DOHH2 (cell line): Measurements from ENCODE around the gene SOAT2.

Source experiments
- H3F3A ChIP-seq: fragments of 200-600 bp; sonication (generic), shearing (Covaris generic); 2 replicates; pipeline ENCODE4 v1.6.0; 2016; ENCODE audit warnings: antibody characterized with exemption, mild to moderate bottlenecking; ENCODE audit not compliant: control insufficient read depth, insufficient read depth
- H3K27ac ChIP-seq: fragments of 200-600 bp; sonication (generic); 2 replicates; pipeline ENCODE4 v1.5.1; 2014; ENCODE audit warnings: low read depth, mild to moderate bottlenecking, low read length, moderate library complexity
- H3K27me3 ChIP-seq: fragments of 200-600 bp; sonication (generic); 2 replicates; pipeline ENCODE4 v1.6.1; 2014; ENCODE audit warnings: mild to moderate bottlenecking, low read length, mixed read lengths; ENCODE audit not compliant: control insufficient read depth
- H3K36me3 ChIP-seq: fragments of 200-600 bp; sonication (generic); 2 replicates; pipeline ENCODE4 v1.6.1; 2014; ENCODE audit warnings: mild to moderate bottlenecking, low read length, moderate library complexity, mixed read lengths; ENCODE audit not compliant: control insufficient read depth
- H3K4me1 ChIP-seq: fragments of 200-600 bp; sonication (generic); 2 replicates; pipeline ENCODE4 v1.6.1; 2014; ENCODE audit warnings: mild to moderate bottlenecking, low read length, mixed read lengths; ENCODE audit not compliant: control insufficient read depth
- H3K4me2 ChIP-seq: fragments of 200-600 bp; sonication (generic); 2 replicates; pipeline ENCODE4 v1.6.0; 2014; ENCODE audit warnings: mild to moderate bottlenecking, low read length, moderate library complexity
- H3K4me3 ChIP-seq: fragments of 200-600 bp; sonication (generic); 2 replicates; pipeline ENCODE4 v1.5.1; 2014; ENCODE audit warnings: mild to moderate bottlenecking, low read length, mixed read lengths
- H3K79me2 ChIP-seq: fragments of 200-600 bp; sonication (generic); 2 replicates; pipeline ENCODE4 v1.6.1; 2014; ENCODE audit warnings: mild to moderate bottlenecking, low read length, mixed read lengths; ENCODE audit not compliant: control insufficient read depth
- H3K9me2 ChIP-seq: fragments of 200-600 bp; sonication (generic); replicated peaks from 2 replicates; pipeline ENCODE4 v1.6.1; 2014; ENCODE audit warnings: mild to moderate bottlenecking, low read length, mixed read lengths; ENCODE audit not compliant: control insufficient read depth
- H3K9me3 ChIP-seq: fragments of 200-600 bp; sonication (generic); 2 replicates; pipeline ENCODE4 v1.6.1; 2014; ENCODE audit warnings: antibody characterized with exemption, low read length, mixed read lengths; ENCODE audit not compliant: control insufficient read depth, insufficient read depth
- H4K20me1 ChIP-seq: fragments of 200-600 bp; sonication (generic); 2 replicates; pipeline ENCODE4 v1.6.0; 2014; ENCODE audit warnings: low read depth, mild to moderate bottlenecking, antibody characterized with exemption, low read length, moderate library complexity; ENCODE audit not compliant: control insufficient read depth, insufficient read depth
- CTCF ChIP-seq: fragments of 200-600 bp; sonication (generic); IDR thresholded peaks from one replicate; pipeline ENCODE4 v1.5.1; 2014; ENCODE audit warnings: antibody characterized with exemption, mild to moderate bottlenecking, low read depth, low read length; ENCODE audit not compliant: poor library complexity, severe bottlenecking
- EZH2phosphoT487 ChIP-seq: fragments of 200-600 bp; sonication (generic); IDR thresholded peaks from 2 replicates; pipeline ENCODE4 v1.6.1; 2017; ENCODE audit warnings: borderline replicate concordance, mild to moderate bottlenecking, antibody characterized with exemption, low read length, moderate library complexity, mixed read lengths

SOAT2 gene

GRCh38 chr12:53065470-53065869 is 37.8 kb upstream of the SOAT2 start:
- H3F3A ChIP-seq, result no peaks in the 10 kb centered on the region
- no peaks in the 10 kb centered on the region for H3K9me3 ChIP-seq
- H3K27ac ChIP-seq, result no peak overlapping the region
- no peaks in the 10 kb centered on the region for H3K79me2 ChIP-seq
- H4K20me1 ChIP-seq, result no peaks in the 10 kb centered on the region
- peaks cover 26% of the 10 kb centered on the region for H3K36me3 ChIP-seq
- H3K4me1 ChIP-seq, result peaks cover 13% of the 10 kb centered on the region
- no peaks in the 10 kb centered on the region for H3K9me2 ChIP-seq
- H3K4me2 ChIP-seq, result peak overlapping the region; percentile 84
- TF ChIP-seq CTCF (no peak), EZH2phosphoT487 (no peak)
- H3K27me3 ChIP-seq, result no peaks in the 10 kb centered on the region
- peak overlapping the region; percentile 76 for H3K4me3 ChIP-seq

GRCh38 chr12:53065975-53066931 is 37.0 kb upstream of the SOAT2 start:
- Histone ChIP-seq H3K4me1 (peaks cover 13% of the 10 kb centered on the region), H3K4me3 (peak overlapping the region; percentile 76), H3F3A (no peaks in the 10 kb centered on the region), H3K27ac (no peak overlapping the region), H3K9me3 (no peaks in the 10 kb centered on the region), H4K20me1 (no peaks in the 10 kb centered on the region), H3K36me3 (peaks cover 26% of the 10 kb centered on the region), H3K4me2 (peak overlapping the region; percentile 84), H3K27me3 (no peaks in the 10 kb centered on the region), H3K9me2 (no peaks in the 10 kb centered on the region), H3K79me2 (no peaks in the 10 kb centered on the region)
- TF ChIP-seq CTCF (peak; percentile 91), EZH2phosphoT487 (no peak)

- H3K27ac ChIP-seq, result no peak overlapping the region
- peaks cover 19% of the 10 kb centered on the region for H3K4me1 ChIP-seq
- H3K9me2 ChIP-seq, result no peaks in the 10 kb centered on the region
- H3K9me3 ChIP-seq, result no peaks in the 10 kb centered on the region
- no peaks in the 10 kb centered on the region for H3K27me3 ChIP-seq
- no peak for TF ChIP-seq CTCF
- no peak for TF ChIP-seq EZH2phosphoT487
- no peaks in the 10 kb centered on the region for H4K20me1 ChIP-seq
- no peak overlapping the region for H3K4me2 ChIP-seq
- H3K4me3 ChIP-seq, result no peak overlapping the region
- H3F3A ChIP-seq, result no peaks in the 10 kb centered on the region
- H3K79me2 ChIP-seq, result no peaks in the 10 kb centered on the region
- H3K36me3 ChIP-seq, result peaks cover 27% of the 10 kb centered on the region
Observed at GRCh38 chr12:53067074-53067992, 36.0 kb upstream of the SOAT2 start.
